IMR-90 (cell line): ENCODE results near the gene DMXL2. TPM values are rescaled to one million over a fixed set of nuclear protein-coding genes. Genes with fewer than 3 reads are reported as not detected.

Source experiments
- ATAC-seq: fragments of 200-7000 bp; cut with Tn5 transposase; 2 replicates; pipeline ENCODE4 v1.9.1; 2020; ENCODE audit warnings: low read depth, mild to moderate bottlenecking, moderate library complexity
- BruUV-seq: library from RNA; stranded (reverse); fragments of 400-500 nt; replicated peaks from 2 replicates; lab custom pipeline; 2021; lab: Mats Ljungman, UMichigan
- CTCF ChIA-PET: fragments of 300-600 bp; formaldehyde crosslinking; extraction: SDS; loops from one replicate; lab custom pipeline; 2021; ENCODE audit warnings: antibody characterized with exemption; lab: Yijun Ruan, JAX
- POLR2A ChIA-PET: fragments of 300-600 bp; sonication (Branson Sonifier 250); formaldehyde crosslinking; loops from one replicate; lab custom pipeline; 2022; ENCODE audit warnings: antibody characterized with exemption; ENCODE audit not compliant: unreplicated experiment; lab: Charles Lee
- DNase-seq: peaks from one replicate; pipeline ENCODE4 v3.0.0; 2013
- H2AFZ ChIP-seq: replicated peaks from 2 replicates; pipeline ENCODE3; 2013; ENCODE audit warnings: low read length, mild to moderate bottlenecking; ENCODE audit not compliant: poor library complexity
- H2AK5ac ChIP-seq: 2 replicates; pipeline ENCODE4 v1.6.1; 2013; ENCODE audit warnings: low read depth, low read length, inconsistent platforms
- H2AK9ac ChIP-seq: replicated peaks from 2 replicates; pipeline ENCODE3; 2013; ENCODE audit warnings: mild to moderate bottlenecking, low read depth, low read length, moderate library complexity; ENCODE audit not compliant: poor library complexity
- H2BK120ac ChIP-seq: 2 replicates; pipeline ENCODE4 v1.6.1; 2013; ENCODE audit warnings: low read depth, low read length, inconsistent platforms
- H2BK15ac ChIP-seq: 3 replicates; pipeline ENCODE4 v1.6.1; 2013; ENCODE audit warnings: low read depth, low read length, inconsistent platforms
- H2BK20ac ChIP-seq: 2 replicates; pipeline ENCODE4 v1.6.1; 2013; ENCODE audit warnings: low read depth, mild to moderate bottlenecking, inconsistent platforms, low read length, moderate library complexity
- H2BK5ac ChIP-seq: 2 replicates; pipeline ENCODE4 v1.6.1; 2013; ENCODE audit warnings: mild to moderate bottlenecking, low read depth, low read length, inconsistent platforms; ENCODE audit not compliant: poor library complexity, severe bottlenecking
- H3K14ac ChIP-seq: replicated peaks from 2 replicates; pipeline ENCODE4 v1.6.1; 2013; ENCODE audit warnings: low read depth, low read length, inconsistent platforms
- H3K18ac ChIP-seq: 2 replicates; pipeline ENCODE4 v1.6.1; 2013; ENCODE audit warnings: low read depth, low read length, control low read depth
- H3K23ac ChIP-seq: 2 replicates; pipeline ENCODE4 v1.6.1; 2013; ENCODE audit warnings: low read depth, low read length, inconsistent platforms
- H3K27ac ChIP-seq: 2 replicates; pipeline ENCODE4 v1.5.1; 2013; ENCODE audit warnings: mild to moderate bottlenecking, control low read depth, low read length; ENCODE audit not compliant: insufficient read depth
- H3K27me3 ChIP-seq: 2 replicates; pipeline ENCODE4 v1.6.1; 2013; ENCODE audit warnings: low read length; ENCODE audit not compliant: control insufficient read depth, insufficient read depth
- H3K36me3 ChIP-seq: 2 replicates; pipeline ENCODE4 v1.6.1; 2013; ENCODE audit warnings: low read length, mixed read lengths; ENCODE audit not compliant: control insufficient read depth, insufficient read depth
- H3K4ac ChIP-seq: 2 replicates; pipeline ENCODE4 v1.6.1; 2013; ENCODE audit warnings: low read depth, low read length, inconsistent platforms
- H3K4me1 ChIP-seq: 2 replicates; pipeline ENCODE4 v1.6.1; 2013; ENCODE audit warnings: low read length, mixed read lengths; ENCODE audit not compliant: control insufficient read depth, insufficient read depth
- H3K4me2 ChIP-seq: 2 replicates; pipeline ENCODE4 v1.6.1; 2013; ENCODE audit warnings: low read depth, mild to moderate bottlenecking, control low read depth, low read length, moderate library complexity
- H3K4me3 ChIP-seq: 2 replicates; pipeline ENCODE4 v1.5.1; 2013; ENCODE audit warnings: low read depth, mild to moderate bottlenecking, control low read depth, low read length, moderate library complexity; ENCODE audit not compliant: insufficient read depth
- H3K56ac ChIP-seq: 2 replicates; pipeline ENCODE4 v1.6.1; 2013; ENCODE audit warnings: low read length, inconsistent platforms; ENCODE audit not compliant: insufficient read depth; ENCODE audit errors: extremely low read depth
- H3K79me1 ChIP-seq, 2 experiments: 2 replicates each; pipeline ENCODE4 v1.6.1; 2013; ENCODE audit warnings: low read length in 2 of 2, inconsistent platforms in 1 of 2, low read depth in 1 of 2
- H3K9ac ChIP-seq: 2 replicates; pipeline ENCODE4 v1.6.1; 2013; ENCODE audit warnings: low read depth, low read length, control low read depth
- H3K9me1 ChIP-seq: 2 replicates; pipeline ENCODE4 v1.6.1; 2013; ENCODE audit warnings: low read length, inconsistent platforms; ENCODE audit not compliant: insufficient read depth
- H3K9me3 ChIP-seq: 2 replicates; pipeline ENCODE4 v1.6.1; 2013; ENCODE audit warnings: low read length; ENCODE audit not compliant: control insufficient read depth, insufficient read depth
- H4K20me1 ChIP-seq: 2 replicates; pipeline ENCODE4 v1.6.1; 2013; ENCODE audit warnings: low read length, inconsistent platforms; ENCODE audit not compliant: insufficient read depth
- H4K5ac ChIP-seq: 2 replicates; pipeline ENCODE4 v1.6.1; 2013; ENCODE audit warnings: mild to moderate bottlenecking, low read depth, low read length, control low read depth
- H4K8ac ChIP-seq, 2 experiments: 2 replicates each; pipeline ENCODE4 v1.6.1; 2013; ENCODE audit warnings: low read depth in 2 of 2, low read length in 2 of 2, control low read depth in 1 of 2, inconsistent platforms in 1 of 2
- H4K91ac ChIP-seq: 2 replicates; pipeline ENCODE4 v1.6.1; 2013; ENCODE audit warnings: low read depth, low read length, inconsistent platforms; ENCODE audit not compliant: insufficient read depth
- MAFK ChIP-seq: IDR thresholded peaks from 2 replicates; pipeline ENCODE4 v1.6.1; 2012; ENCODE audit warnings: low read depth, low read length, improper control_type of control experiment
- MXI1 ChIP-seq: IDR thresholded peaks from 2 replicates; pipeline ENCODE4 v1.6.1; 2012; ENCODE audit warnings: low read depth, mild to moderate bottlenecking, low read length, moderate library complexity, borderline replicate concordance
- WGBS, 2 experiments: methylation state at CpG; one replicate each; pipeline versions ENCODE4 v1.1.5 to v1.1.7; 2013; ENCODE audit warnings: missing lambda C conversion rate in 2 of 2; ENCODE audit not compliant: insufficient read length in 1 of 2; ENCODE audit errors: extremely low coverage in 2 of 2; 5-methylcytosine and 5-hydroxymethylcytosine counted together
- dilution Hi-C: fragments of 300-500 bp; cut with HindIII; formaldehyde crosslinking; loops from one replicate; pipeline ENCODE4 v1.14.3; 2018; ENCODE audit warnings: low sequenced_read_pairs; ENCODE audit not compliant: unreplicated experiment
- in situ Hi-C: fragments of 300-500 bp; cut with MboI; formaldehyde crosslinking; loops from 3 replicates; pipeline ENCODE4 v1.14.3; 2019; ENCODE audit warnings: low sequenced_read_pairs, inconsistent platforms, mixed read lengths
- intact Hi-C: fragments of 100-400 bp; cut with micrococcal nuclease; formaldehyde crosslinking; loops from 2 replicates; pipeline ENCODE4 v1.10.0; 2022
- polyA plus RNA-seq, 3 experiments: library from polyadenylated mRNA; depleted of rRNA; stranded (reverse); fragments of >200 nt; gene quantifications; 2 replicates each; pipeline ENCODE4 v1.2.3, GENCODE V29; 2012; ENCODE audit warnings: low replicate concordance in 1 of 3
- total RNA-seq: library from RNA; depleted of rRNA; stranded (reverse); fragments of >200 nt; gene quantifications from 2 replicates; pipeline ENCODE4 v1.2.3, GENCODE V29; 2012

Gene DMXL2
- total and polyA plus RNA-seq, 2 of the 4 experiments (the other 2 are of a cell fraction): 9.7 to 21.9 TPM

DNA sequence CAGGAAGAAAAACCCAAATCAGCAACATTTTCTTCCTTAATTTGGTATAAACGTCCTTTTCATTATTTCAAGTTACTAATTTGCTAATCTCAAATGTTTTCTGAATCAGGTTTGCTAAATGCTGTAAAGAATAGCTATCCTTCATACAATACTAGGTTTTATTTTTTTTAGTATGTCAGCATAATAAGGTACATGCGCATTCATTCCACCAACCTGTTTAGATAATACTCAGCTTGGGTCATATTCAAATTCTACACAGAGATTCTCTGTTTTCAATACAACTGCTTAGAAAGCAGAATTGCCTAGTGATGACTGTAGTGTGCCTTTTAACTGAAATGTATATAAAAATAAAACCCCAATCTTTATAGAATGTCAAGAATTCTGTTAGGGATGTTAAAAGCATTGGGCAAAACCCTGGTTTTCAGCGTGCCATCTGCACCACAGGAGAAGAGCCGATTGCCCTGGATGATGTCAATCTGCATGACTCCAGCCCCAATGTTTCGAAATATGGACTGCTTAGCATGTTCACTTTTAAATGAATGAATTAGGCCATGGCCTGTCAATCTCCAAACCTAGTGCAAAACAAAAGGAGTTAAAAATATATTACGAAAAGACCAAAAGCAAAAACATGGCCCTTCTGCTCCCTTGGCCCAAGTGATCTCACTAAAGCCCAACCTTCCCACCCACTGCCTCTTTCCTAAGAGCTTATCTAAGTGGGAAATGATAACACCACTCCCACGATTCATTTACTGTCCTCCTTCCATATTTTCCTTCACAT lies 173.8 kb downstream of the DMXL2 start:
- H2AFZ ChIP-seq: no peak overlapping the region
- 0 out of 2 replicates have a peak, but pooled peaks cover 2% of the 10 kb centered on the region for H3K4me1 ChIP-seq
- H4K91ac ChIP-seq: no peak overlapping the region
- peak; percentile 10 for DNase-seq
- in situ Hi-C loops: no loop called here
- intact Hi-C loops: no loop called here
- H3K4me3 ChIP-seq: no peak overlapping the region
- no peak overlapping the region for H3K4me2 ChIP-seq
- ATAC-seq: peak; percentile 69
- H4K5ac ChIP-seq: no peak overlapping the region
- H4K20me1 ChIP-seq: no peaks in the 10 kb centered on the region
- H3K23ac ChIP-seq: no peak overlapping the region
- no peak overlapping the region for H3K18ac ChIP-seq
- H3K9ac ChIP-seq: no peak overlapping the region
- no peak overlapping the region for H2BK20ac ChIP-seq
- H2BK5ac ChIP-seq: no peak overlapping the region
- no peak overlapping the region for H2AK5ac ChIP-seq
- POLR2A ChIA-PET: no interaction called here
- no peak overlapping the region for H4K8ac ChIP-seq
- no peak overlapping the region for H3K4ac ChIP-seq
- no peak overlapping the region for H2BK120ac ChIP-seq
- H2AK9ac ChIP-seq: no peak overlapping the region
- no peak overlapping the region for H3K14ac ChIP-seq
- no peak overlapping the region for H2BK15ac ChIP-seq
- no peak overlapping the region for H3K56ac ChIP-seq
- H3K79me1 ChIP-seq: no peaks in the 10 kb centered on the region
- peaks cover 2% of the 10 kb centered on the region for H3K9me1 ChIP-seq
- H3K27ac ChIP-seq: no peak overlapping the region
- CTCF ChIA-PET: no interaction called here
- 92% methylated on average over 2 of the region's 7 CpGs; no CpG with 5 or more reads in 1 of the 2 experiments for WGBS, 2 experiments
- TF ChIP-seq MAFK (peak; percentile 57), MXI1 (no peak)
- no peaks in the 10 kb centered on the region for H3K27me3 ChIP-seq
- 0 out of 2 replicates have a peak, but pooled peaks cover 3% of the 10 kb centered on the region for H3K36me3 ChIP-seq
- dilution Hi-C loops: no loop called here
- no peaks in the 10 kb centered on the region for H3K9me3 ChIP-seq
- no TSS peak for BruUV-seq
